Stimulated activated CD4-positive, alpha-beta T cell treated with anti-CD3 and anti-CD28 coated beads, Interleukin-2, amount 100 ng/mL, for 24 hours (primary cell): ENCODE measurements around the gene TFCP2.
"Not testable (repeated sequence)": the region's sequence is repeated elsewhere in the genome, so short reads cannot be mapped to it uniquely, and the experiment has no call there.

Experiments used
- DNase-seq, 2 donors: peaks; one replicate each; pipeline ENCODE4 v3.0.0-alpha.2; 2020

TFCP2 gene

DNA sequence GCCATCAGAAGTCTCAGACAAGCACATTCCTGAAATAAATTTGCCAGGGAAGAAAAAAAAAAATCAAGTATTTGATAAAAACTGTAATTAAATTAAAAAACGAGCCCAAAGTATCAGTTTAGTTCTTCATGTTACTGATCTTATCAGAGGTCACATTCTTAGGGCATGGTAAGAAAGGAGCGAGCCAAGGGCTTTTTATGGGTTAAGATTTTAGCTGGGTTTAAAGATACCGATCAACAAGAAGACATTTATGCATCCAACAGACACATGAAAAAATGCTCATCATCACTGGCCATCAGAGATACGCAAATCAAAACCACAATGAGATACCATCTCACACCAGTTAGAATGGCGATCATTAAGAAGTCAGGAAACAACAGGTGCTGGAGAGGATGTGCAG lies 94.6 kb downstream of the TFCP2 start:
- DNase-seq: not testable (repeated sequence)

GRCh38 chr12:51077930-51078329 lies 95.0 kb downstream of the TFCP2 start:
- no peak for DNase-seq

GRCh38 chr12:51076236-51076930 lies 96.6 kb downstream of the TFCP2 start:
- peak in 1 of 2 donors; percentile 42 for DNase-seq

DNA sequence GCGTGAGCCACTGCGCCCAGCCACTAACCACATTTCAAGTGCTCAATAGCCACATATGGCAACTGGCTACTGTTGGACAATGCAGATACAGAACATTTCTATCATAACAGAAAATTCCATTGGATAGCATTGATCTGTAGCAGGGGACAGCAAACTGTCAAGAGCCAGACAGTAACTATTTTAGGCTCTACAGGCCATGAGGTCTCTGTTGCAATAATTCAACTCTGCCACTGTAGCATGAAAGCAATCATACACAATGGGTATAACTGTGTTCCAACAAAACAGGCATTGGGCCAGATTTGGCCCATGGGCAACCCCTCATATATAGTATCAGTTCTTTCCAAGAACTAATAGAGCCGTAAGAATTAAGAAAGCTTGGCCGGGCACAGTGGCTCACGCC lies 97.5 kb downstream of the TFCP2 start:
- no peak for DNase-seq

- DNase-seq: no peak
These were observed 101.3 kb downstream of the TFCP2 start for GRCh38 chr12:51071663-51072062.

GRCh38 chr12:51070004-51070403 lies 102.9 kb downstream of the TFCP2 start:
- no peak for DNase-seq

DNA sequence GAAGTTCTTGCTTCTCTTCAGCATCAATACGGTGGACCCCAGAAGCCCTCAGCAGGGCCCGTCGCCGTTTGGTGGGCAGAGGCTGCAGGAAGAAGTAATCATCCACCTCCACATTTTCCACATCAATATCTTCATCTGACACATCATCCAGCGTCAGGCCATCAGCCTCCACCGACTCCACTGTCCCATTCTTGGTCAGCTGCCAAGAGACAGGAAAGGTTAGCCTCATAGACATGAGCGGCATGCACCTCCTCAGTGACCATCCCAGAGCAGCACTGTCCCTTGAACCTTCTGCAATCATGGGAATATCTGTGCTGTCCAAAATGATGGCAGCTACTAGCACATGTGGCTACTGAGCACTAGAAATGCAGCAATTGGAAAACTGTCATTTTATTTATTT lies 105.2 kb downstream of the TFCP2 start:
- DNase-seq: no peak

DNA sequence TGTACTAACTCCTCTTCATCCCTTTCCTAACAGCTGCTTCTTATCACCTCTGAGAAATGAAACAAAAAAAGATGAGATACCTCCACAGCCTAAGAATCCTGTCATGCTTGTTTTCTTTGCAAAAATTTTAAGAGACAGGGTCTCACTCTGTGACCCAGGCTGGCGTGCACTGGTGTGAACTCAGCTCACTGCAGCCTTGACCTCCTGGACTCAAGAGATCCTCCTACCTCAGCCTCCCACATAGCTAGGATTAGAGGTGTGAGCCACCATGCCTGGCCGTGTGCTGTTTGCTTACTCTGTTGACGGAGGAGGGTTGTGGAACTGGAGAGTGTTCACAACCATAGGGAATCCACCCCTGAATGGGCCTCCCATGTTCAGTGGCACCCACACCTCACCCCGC lies 105.7 kb downstream of the TFCP2 start:
- no peak for DNase-seq

DNA sequence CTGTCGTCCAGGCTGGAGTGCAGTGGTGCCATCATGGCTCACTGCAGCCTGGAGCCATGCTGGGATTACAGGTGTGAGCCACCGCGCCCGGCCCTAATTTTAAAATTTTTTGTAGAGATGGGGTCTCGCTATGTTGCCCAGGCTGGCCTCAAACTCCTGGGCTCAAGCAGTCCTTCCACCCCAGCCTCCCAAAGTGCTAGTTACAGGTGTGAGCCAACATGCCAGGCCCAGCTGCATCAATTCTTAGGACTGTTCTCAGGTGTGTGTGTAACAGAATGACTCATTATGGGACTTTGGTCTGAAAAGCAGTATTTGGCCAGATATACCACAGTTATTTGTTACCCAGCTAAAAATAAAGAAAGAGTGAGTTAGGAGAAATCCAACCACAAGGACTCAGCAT lies 107.4 kb downstream of the TFCP2 start:
- DNase-seq: no peak

DNA sequence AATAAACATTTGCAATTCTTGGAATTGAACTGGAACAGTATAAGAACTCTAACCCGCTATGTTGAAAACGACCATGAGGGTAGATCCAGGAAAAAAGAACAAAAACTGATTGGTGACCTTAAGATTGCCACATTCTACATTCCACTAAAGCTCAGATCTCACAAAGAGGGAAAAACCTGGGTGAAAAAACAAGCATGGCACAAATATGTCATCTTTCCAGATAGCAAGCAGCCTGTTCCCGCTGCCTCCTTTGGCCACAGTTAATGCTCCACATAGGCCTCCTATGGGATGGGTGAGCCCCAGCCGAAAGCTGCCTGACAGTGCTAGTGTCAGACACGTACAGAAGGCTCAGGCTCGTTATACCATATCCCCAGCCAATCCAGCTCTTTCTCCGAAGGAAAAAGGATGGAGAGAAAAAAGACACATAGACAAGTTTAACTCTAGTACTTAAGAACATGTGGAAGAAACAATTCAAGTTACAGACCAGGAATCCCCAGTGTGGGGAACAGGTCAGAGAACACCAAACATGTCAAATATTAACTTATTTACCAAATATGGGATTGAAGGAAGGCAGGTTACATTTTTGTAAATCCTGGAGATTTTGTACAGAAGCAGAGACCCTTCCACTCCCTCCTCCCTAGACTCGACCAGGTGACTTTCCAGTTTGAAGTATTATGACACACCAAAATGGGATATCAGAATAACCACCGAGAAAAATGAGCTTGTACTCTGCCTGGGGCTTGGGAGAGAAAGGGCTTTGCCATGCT lies 110.1 kb downstream of the TFCP2 start:
- DNase-seq: no peak

DNA sequence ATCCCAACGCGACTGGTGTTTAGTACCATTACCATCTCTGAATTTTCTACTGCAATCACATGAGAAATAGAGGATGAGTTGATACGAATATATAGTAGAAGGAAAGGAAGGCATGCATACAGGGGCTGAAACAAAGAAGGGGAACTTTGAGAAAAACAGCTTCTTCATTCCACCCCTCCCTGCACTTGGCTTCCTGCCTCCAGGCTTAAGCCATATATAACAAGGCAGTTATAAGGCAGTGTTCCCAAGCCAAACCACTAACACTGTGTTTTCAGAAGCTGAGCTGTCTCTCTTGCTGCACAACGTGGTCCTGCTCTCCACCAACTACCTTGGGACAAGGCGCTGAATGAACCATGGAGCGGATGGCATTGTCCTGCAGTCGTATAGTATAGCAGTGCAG lies 113.8 kb downstream of the TFCP2 start:
- DNase-seq: no peak

- no peak for DNase-seq
These were observed 116.7 kb downstream of the TFCP2 start for GRCh38 chr12:51056242-51056641.

GRCh38 chr12:51055060-51055459 lies 117.9 kb downstream of the TFCP2 start:
- DNase-seq: no peak

DNA sequence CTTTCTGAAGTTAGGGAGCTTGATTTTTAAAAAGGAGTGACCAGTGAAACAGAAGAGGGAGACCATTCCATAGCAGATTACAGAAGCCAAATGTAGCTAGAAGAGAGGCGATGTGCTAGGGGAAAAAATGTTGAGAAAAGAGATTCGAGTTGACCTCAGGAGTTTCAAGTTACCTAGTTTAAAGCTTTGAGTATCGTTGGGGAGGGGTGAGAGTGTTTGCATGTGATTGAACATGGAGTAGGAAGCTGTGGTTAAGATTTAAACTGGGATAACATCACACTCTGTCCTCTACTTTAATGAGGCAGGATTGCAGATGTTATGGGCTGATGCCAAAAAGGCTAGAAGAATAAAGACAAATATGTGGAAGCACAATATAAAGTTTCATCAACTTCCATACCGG lies 121.1 kb downstream of the TFCP2 start:
- DNase-seq: no peak

DNA sequence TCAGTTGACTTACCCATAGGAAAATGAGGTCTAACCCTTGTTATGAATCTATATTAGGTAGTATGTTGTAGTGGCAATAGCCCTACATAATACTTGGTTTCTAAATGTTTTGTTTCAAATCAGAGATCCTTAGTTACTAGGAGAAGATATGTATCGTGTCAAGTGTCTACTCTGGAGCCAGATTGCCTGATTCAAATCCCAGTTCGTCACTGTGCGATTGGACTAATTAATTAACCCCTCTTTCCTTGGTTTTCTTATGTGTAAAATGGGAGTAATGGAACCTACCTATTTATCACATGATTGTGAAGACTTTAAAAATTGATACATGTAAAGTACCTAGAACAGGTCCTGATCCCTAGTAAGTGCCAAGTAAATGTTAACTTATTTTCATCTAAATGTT lies 123.4 kb downstream of the TFCP2 start:
- DNase-seq: no peak

DNA sequence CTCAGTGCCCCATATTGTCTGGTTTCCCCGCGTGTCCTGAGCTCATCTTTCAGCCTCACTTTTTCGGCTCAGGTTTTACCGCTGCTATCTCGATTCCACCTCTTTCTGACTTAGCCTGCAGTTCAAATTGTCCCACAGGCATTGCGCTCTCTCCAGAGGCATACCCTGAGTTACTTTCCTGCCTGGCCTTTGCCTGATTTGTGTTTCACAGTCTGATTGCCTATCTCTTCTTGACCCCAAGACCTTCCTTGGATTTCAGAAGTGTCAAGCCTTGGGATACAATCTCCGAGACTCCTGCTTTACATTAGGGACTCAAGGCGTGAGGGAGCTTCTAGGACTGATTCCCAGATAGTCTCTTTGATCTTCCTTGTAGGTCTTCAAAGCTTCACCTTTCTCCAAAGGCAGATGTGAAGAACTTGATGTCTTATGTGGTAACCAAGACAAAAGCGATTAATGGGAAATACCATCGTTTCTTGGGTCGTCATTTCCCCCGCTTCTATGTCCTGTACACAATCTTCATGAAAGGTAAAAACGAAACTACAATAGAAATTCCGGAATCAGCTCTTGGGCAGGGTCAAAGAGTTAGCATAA lies 124.2 kb downstream of the TFCP2 start:
- DNase-seq: no peak

DNA sequence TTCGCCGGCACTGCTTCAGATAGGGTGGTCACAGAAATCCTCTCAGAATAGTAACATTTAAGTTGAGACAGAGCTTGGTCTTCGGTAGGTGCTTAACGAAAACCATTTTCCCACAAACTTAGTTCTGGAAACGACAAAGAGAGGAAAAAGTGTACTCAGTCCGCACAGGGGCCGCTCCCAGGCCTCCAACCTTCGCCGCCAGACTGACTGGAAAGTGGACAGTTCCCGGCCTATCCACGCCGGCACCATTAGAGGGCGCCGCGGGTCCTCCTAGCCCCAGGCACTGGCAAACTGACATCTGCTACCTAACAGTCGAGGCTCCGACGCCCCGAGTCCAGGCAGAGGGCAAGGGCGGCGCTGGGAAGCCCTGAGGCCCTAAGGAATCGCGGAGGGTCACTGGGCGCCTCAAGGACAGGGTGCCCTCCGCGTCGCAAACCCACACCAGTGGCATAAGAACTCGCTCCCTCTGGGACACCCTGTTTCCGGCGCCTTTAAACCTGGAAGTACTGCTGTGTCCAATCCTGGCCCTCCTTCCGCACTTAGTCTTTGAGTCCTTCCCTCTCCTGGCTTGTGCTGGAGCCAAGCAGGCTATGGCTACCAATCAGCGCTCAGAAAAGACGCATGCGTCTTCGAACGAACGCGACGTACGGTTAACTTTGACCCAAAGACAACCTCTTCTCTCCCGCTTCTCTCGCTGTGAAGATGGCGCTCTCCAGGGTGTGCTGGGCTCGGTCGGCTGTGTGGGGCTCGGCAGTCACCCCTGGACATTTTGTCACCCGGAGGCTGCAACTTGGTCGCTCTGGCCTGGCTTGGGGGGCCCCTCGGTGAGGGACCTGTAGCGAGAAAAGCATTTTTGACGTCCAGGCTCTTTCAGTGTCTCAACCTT lies 125.0 kb downstream of the TFCP2 start, which contains the start of gene LETMD1:
Gene LETMD1 (plus strand): TSS at position 673 of the 886 bp plus-strand sequence. CDS start 30 bp downstream, at position 703.
- DNase-seq: peak; percentile 90
